ENCODE data around the gene LIPC. TPM values are rescaled to one million over a fixed set of nuclear protein-coding genes. Genes with fewer than 3 reads are reported as not detected.

The LIPC gene
- polyA plus RNA-seq, 2 of the 4 experiments (the other 2 are of a cell fraction), result 0.13 to 0.30 TPM

- no peak for TF ChIP-seq SMC3 (IDR thresholded peaks at IDR 0.05)
- TF ChIP-seq HOXB13 (CRISPR knock-in tag; IDR thresholded peaks at IDR 0.05; ENCODE audit: low read depth), result no peak
- TF ChIP-seq, protein P1, sequence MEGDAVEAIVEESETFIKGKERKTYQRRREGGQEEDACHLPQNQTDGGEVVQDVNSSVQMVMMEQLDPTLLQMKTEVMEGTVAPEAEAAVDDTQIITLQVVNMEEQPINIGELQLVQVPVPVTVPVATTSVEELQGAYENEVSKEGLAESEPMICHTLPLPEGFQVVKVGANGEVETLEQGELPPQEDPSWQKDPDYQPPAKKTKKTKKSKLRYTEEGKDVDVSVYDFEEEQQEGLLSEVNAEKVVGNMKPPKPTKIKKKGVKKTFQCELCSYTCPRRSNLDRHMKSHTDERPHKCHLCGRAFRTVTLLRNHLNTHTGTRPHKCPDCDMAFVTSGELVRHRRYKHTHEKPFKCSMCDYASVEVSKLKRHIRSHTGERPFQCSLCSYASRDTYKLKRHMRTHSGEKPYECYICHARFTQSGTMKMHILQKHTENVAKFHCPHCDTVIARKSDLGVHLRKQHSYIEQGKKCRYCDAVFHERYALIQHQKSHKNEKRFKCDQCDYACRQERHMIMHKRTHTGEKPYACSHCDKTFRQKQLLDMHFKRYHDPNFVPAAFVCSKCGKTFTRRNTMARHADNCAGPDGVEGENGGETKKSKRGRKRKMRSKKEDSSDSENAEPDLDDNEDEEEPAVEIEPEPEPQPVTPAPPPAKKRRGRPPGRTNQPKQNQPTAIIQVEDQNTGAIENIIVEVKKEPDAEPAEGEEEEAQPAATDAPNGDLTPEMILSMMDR (IDR thresholded peaks at IDR 0.05), result no peak
- TF ChIP-seq TP53 (CRISPR knock-in tag; IDR thresholded peaks at IDR 0.05), result no peak
- TF ChIP-seq RFX5 (IDR thresholded peaks at IDR 0.05), result no peak
- no peak for TF ChIP-seq MAX (IDR thresholded peaks at IDR 0.05)
- no peak for TF ChIP-seq ZFP36 (IDR thresholded peaks at IDR 0.05; ENCODE audit: borderline replicate concordance, partially characterized antibody)
- TF ChIP-seq ATOH8 (CRISPR knock-in tag; IDR thresholded peaks at IDR 0.05; ENCODE audit: low read depth), result no peak
These were observed 98.3 kb downstream of the LIPC start (continued) for GRCh38 chr15:58530056-58530590.

DNA sequence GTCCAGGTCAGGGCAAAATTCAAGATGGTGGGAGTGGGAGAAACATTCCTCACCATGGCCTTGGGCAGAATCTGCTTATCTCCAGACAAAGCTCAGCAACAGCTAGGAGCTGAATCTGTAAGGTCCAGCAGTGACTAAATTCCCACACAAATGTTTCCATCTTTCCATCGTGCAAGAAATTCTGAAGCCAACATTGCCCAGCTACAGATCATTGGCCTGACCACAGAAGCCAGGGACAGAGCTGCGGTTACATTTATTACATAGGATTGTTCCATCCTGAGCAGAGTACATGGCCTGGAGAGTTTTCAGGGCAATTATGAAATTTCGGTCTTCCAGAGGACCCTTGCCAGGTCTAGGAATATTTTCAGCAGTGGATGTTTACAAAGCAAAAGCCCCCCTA lies 100.3 kb downstream of the LIPC start:
- 97% methylated on average over 3 of the region's 3 CpGs for WGBS (ENCODE audit: missing lambda C conversion rate)
- TF ChIP-seq FOXS1 (CRISPR knock-in tag; IDR thresholded peaks at IDR 0.05) (no peak), CEBPB (IDR thresholded peaks at IDR 0.05) (no peak), MAZ (IDR thresholded peaks at IDR 0.05; ENCODE audit: borderline replicate concordance, low read depth, low read length) (no peak), CHD4 (IDR thresholded peaks at IDR 0.05; ENCODE audit: borderline replicate concordance) (no peak), JUNB (IDR thresholded peaks at IDR 0.05) (no peak), EHMT2 (IDR thresholded peaks at IDR 0.05; ENCODE audit: low read depth) (no peak)
- ATAC-seq, result no peak
- Histone ChIP-seq H3K27ac (peak overlapping the region in 1 of 2 experiments; percentile 19; a peak in 2 of 6 replicates), H3K4me3 (no peak overlapping the region), H3K4me2 (no peak overlapping the region), H3K4me1 (peaks cover 26% of the 10 kb centered on the region), H3K9me3 (no peaks in the 10 kb centered on the region)
- POLR2A ChIA-PET, result no interaction called here
- DNase-seq (ENCODE audit: low read depth in 1 of 2, low spot score in 1 of 2), result no peak
- peak; percentile 28 for FAIRE-seq
- CTCF ChIA-PET, result no interaction called here

- no peaks in the 10 kb centered on the region for H3K9me3 ChIP-seq
- POLR2A ChIA-PET, result interaction anchor here (0.8 kb wide), 1 partner anchor 236 kb away, joined by 3 read pairs; the partner anchor contains the start of gene MINDY2
- DNase-seq (ENCODE audit: low read depth in 1 of 2, low spot score in 1 of 2) (no peak), FAIRE-seq (no peak), ATAC-seq (no peak)
- CTCF ChIA-PET, result interaction anchor here (1.0 to 2.1 kb wide), 3 partner anchors 12 to 307 kb away, joined by 4 to 9 read pairs (median 5); no protein-coding TSS in a partner anchor
- peak overlapping the region in 1 of 2 experiments; percentile 22; a peak in 3 of 6 replicates for H3K27ac ChIP-seq
- H3K4me3 ChIP-seq, result no peak overlapping the region
- WGBS (ENCODE audit: missing lambda C conversion rate), result 92% methylated on average over 1 of the region's 1 CpG
- TF ChIP-seq POLR2AphosphoS2 (conservative IDR thresholded peaks at IDR 0.05; ENCODE audit: low read length) (no peak), ZNF302 (CRISPR knock-in tag; IDR thresholded peaks at IDR 0.05) (no peak)
- peaks cover 5% of the 10 kb centered on the region; the same call in 1 of the 3 replicates for H3K4me1 ChIP-seq
- no peak overlapping the region for H3K4me2 ChIP-seq
These were observed 102.8 kb downstream of the LIPC start for GRCh38 chr15:58534556-58534955.

DNA sequence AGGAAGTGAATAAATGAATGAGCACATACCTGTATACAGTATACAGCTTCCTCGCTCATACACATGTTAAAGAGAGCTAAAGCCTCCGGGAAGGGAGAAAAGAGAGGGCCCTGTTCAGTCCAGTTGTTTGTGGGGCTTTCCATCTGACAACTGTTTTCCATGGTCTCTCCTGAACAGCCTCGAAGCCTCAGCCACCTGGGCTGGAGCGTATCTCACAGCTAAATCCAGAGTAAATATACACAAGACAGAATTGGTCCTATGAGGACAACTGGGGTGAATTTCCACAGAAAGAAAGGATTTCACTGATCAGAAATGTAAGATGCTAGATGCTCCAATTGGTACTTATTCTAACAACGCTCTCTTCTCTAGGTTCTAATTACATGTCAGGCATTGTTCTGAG lies 103.5 kb downstream of the LIPC start:
- peak; percentile 63 for FAIRE-seq
- TF ChIP-seq JUN (IDR thresholded peaks at IDR 0.05) (no peak), SREBF2 (IDR thresholded peaks at IDR 0.05) (no peak), TP53 (CRISPR knock-in tag; IDR thresholded peaks at IDR 0.05) (no peak), HEYL (CRISPR knock-in tag; IDR thresholded peaks at IDR 0.05) (no peak), ZFP36 (IDR thresholded peaks at IDR 0.05; ENCODE audit: borderline replicate concordance, partially characterized antibody) (no peak), CHD4 (IDR thresholded peaks at IDR 0.05; ENCODE audit: borderline replicate concordance) (no peak), HMGXB4 (CRISPR knock-in tag; IDR thresholded peaks at IDR 0.05; ENCODE audit: borderline replicate concordance) (no peak), NR3C1 (IDR thresholded peaks at IDR 0.05) (no peak), ZC3H11A (IDR thresholded peaks at IDR 0.05) (no peak), HOXB13 (CRISPR knock-in tag; IDR thresholded peaks at IDR 0.05; ENCODE audit: low read depth) (no peak), ZSCAN20 (CRISPR knock-in tag; IDR thresholded peaks at IDR 0.05) (no peak), FOSL2 (IDR thresholded peaks at IDR 0.05) (no peak), FOSL2 (CRISPR knock-in tag; IDR thresholded peaks at IDR 0.05) (no peak), MAZ (IDR thresholded peaks at IDR 0.05; ENCODE audit: borderline replicate concordance, low read depth, low read length) (no peak)
- TF ChIP-seq, protein P2, sequence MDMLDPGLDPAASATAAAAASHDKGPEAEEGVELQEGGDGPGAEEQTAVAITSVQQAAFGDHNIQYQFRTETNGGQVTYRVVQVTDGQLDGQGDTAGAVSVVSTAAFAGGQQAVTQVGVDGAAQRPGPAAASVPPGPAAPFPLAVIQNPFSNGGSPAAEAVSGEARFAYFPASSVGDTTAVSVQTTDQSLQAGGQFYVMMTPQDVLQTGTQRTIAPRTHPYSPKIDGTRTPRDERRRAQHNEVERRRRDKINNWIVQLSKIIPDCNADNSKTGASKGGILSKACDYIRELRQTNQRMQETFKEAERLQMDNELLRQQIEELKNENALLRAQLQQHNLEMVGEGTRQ (IDR thresholded peaks at IDR 0.05), result no peak

More for the DNA sequence above, 103.5 kb downstream of the LIPC start:
- 89% methylated on average over 5 of the region's 5 CpGs for WGBS (ENCODE audit: missing lambda C conversion rate)
- Histone ChIP-seq H3K4me2 (no peak overlapping the region), H3K27ac (peak overlapping the region in 1 of 2 experiments; percentile 22; a peak in 2 of 6 replicates), H3K4me3 (no peak overlapping the region), H3K4me1 (peaks cover 5% of the 10 kb centered on the region; the same call in 1 of the 3 replicates), H3K9me3 (no peaks in the 10 kb centered on the region)
- ChIA-PET POLR2A (interaction anchor here (0.8 kb wide), 1 partner anchor 235 kb away, joined by 3 read pairs; the partner anchor contains the start of gene MINDY2), CTCF (interaction anchor here (1.0 to 2.1 kb wide), 4 partner anchors 11 to 307 kb away, joined by 4 to 9 read pairs (median 5); no protein-coding TSS in a partner anchor)
- no peak for ATAC-seq
- no peak for DNase-seq (ENCODE audit: low read depth in 1 of 2, low spot score in 1 of 2)
